Pancreas (tissue), 10 donors: Measurements from ENCODE around the gene HTR4. TPM values are rescaled to one million over a fixed set of nuclear protein-coding genes. Genes with fewer than 3 reads are reported as not detected.
"Not testable (repeated sequence)": the region's sequence is repeated elsewhere in the genome, so short reads cannot be mapped to it uniquely, and the experiment has no call there.

Source experiments
- ATAC-seq, 4 donors: fragments of 200-7000 bp; cut with Tn5 transposase; one replicate each; pipeline versions ENCODE4 v1.8.0 to v1.9.1; 2020; ENCODE audit warnings: mild to moderate bottlenecking in 4 of 4, moderate library complexity in 4 of 4
- DNase-seq, 6 donors: peaks; one replicate each; pipeline ENCODE4 v3.0.0-alpha.2; 2020
- FAIRE-seq: peaks from 2 replicates; lab custom pipeline; 2012; peaks lifted over from hg19 to GRCh38; lab: Jason Lieb, UNC
- H3K27ac ChIP-seq, 4 donors: fragments of 200-600 bp; sonication (generic); 1 replicate in 3 of 4; 2 replicates in 1 of 4; pipeline versions ENCODE4 v1.5.0 to v1.8.0; 2020
- H3K27me3 ChIP-seq, 4 donors: fragments of 200-600 bp; one replicate each; pipeline ENCODE4 v1.8.0; 2021
- H3K36me3 ChIP-seq, 3 donors: fragments of 200-600 bp; sonication (generic) in 1 of 3; one replicate each; pipeline versions ENCODE4 v1.5.0 to v1.8.0; 2020 to 2021
- H3K4me1 ChIP-seq, 3 donors: fragments of 200-600 bp; one replicate each; pipeline ENCODE4 v1.8.0; 2021
- H3K4me3 ChIP-seq, 4 donors: fragments of 200-600 bp; sonication (generic) in 2 of 4; one replicate each; pipeline versions ENCODE4 v1.5.0 to v1.8.0; 2020 to 2021
- H3K9me3 ChIP-seq, 4 donors: fragments of 200-600 bp; one replicate each; pipeline ENCODE4 v1.8.0; 2021
- WGBS, 2 donors: extraction: QIAGEN DNeasy Blood & Tissue Kit; methylation state at CpG; one replicate each; pipeline ENCODE4 v1.1.7; 2013; 5-methylcytosine and 5-hydroxymethylcytosine counted together
- intact Hi-C, 3 donors: fragments of 100-400 bp; cut with DNase I; formaldehyde crosslinking; loops; one replicate each; pipeline versions ENCODE4 v1.11.1 to v1.14.2; 2022
- polyA plus RNA-seq, 2 donors: library from polyadenylated mRNA; stranded (reverse); fragments of 200-250 nt; gene quantifications; one replicate each; pipeline ENCODE4 v1.2.3, GENCODE V29; 2013
- total RNA-seq, 6 donors: library from RNA; stranded (reverse); fragmentation: NEBNext Ultra II Directional in 4 of 6; extraction: Animal tissue kit (Norgen Biotek cat#: 25700) in 4 of 6; gene quantifications; one replicate each; pipeline versions ENCODE4 v1.2.1 to v1.2.4, GENCODE V29; 2021 to 2023
- TF ChIP-seq, protein P1 (sequence below), 4 donors: fragments of 200-600 bp; sonication (generic) in 3 of 4; IDR thresholded peaks; one replicate each; pipeline versions ENCODE4 v1.5.0 to v1.8.0; 2021; ENCODE audit warnings: antibody characterized with exemption in 4 of 4
- donor health status: healthy with polysubstance abuse.
- donor health status: DM: no; HTN: no; CAD: no; lungs with moderate emphysema.
- donor health status: DM: no; HTN: no; CAD: no.
- donor health status: control.
- donor health status: control.
- donor health status: Bipolar disorder and iron deficiency.
- donor health status: DM: yes; HTN: yes; CAD: no.
- donor health status: DM: no; HTN: no; CAD: no.
- donor health status: DM: no; HTN: no; CAD: no.
- donor health status: DM: yes; HTN: yes; CAD: no.

The HTR4 gene
- total and polyA plus RNA-seq, 8 donors, result not detected

DNA sequence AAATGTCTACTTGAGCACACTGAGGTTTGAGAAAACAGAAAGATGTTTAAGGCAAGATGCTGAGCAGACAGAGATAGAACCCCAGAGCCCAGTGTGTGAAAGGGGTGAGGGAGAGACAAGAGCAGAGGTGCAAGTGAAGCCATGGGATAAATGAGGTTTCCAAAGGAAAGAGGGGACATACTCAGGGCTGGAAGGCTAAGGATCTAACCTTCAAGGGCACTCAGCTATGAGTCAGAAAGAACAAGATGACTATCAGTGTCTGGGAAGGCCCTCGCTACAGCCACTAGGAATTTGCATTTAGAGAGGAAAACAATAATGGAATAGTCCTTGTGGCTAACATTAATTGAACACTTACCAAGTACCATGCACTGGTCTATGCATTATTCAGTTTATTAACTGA, 113.7 kb downstream of the HTR4 start:
- WGBS, 2 donors, result 88 to 94% methylated on average over 1 of the region's 1 CpG
- ATAC-seq (no peak), FAIRE-seq (no peak)

DNA sequence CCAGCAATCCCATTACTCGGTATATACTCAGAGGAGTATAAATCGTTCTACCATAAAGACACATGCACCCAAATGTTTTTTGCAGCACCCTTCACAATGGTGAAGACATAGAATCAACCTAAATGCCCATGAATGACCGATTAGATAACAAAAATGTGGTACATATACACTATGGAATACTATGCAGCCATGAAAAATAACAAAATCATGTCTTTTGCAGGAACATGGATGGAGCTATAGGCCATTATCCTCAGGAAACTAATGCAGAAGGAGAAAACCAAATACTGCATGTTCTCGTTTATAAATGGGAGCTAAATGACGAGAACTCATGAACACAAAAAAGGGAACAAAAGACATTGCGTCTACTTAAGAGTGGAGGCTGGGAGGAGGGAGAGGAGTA, 114.5 kb downstream of the HTR4 start:
- Histone ChIP-seq H3K36me3 (no peaks in the 10 kb centered on the region), H3K27ac (no peak overlapping the region), H3K4me3 (no peak overlapping the region), H3K9me3 (no peaks in the 10 kb centered on the region), H3K27me3 (no peaks in the 10 kb centered on the region), H3K4me1 (no peaks in the 10 kb centered on the region)
- TF ChIP-seq, protein P1, sequence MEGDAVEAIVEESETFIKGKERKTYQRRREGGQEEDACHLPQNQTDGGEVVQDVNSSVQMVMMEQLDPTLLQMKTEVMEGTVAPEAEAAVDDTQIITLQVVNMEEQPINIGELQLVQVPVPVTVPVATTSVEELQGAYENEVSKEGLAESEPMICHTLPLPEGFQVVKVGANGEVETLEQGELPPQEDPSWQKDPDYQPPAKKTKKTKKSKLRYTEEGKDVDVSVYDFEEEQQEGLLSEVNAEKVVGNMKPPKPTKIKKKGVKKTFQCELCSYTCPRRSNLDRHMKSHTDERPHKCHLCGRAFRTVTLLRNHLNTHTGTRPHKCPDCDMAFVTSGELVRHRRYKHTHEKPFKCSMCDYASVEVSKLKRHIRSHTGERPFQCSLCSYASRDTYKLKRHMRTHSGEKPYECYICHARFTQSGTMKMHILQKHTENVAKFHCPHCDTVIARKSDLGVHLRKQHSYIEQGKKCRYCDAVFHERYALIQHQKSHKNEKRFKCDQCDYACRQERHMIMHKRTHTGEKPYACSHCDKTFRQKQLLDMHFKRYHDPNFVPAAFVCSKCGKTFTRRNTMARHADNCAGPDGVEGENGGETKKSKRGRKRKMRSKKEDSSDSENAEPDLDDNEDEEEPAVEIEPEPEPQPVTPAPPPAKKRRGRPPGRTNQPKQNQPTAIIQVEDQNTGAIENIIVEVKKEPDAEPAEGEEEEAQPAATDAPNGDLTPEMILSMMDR (IDR thresholded peaks at IDR 0.05), result no peak
- intact Hi-C loops, result no loop called here
- DNase-seq, result no peak
- WGBS, 2 donors, result 85 to 90% methylated on average over 6 of the region's 6 CpGs
- FAIRE-seq, result no peak
- ATAC-seq, result no peak

More for the DNA sequence above, 113.7 kb downstream of the HTR4 start:
- TF ChIP-seq, protein P1 (IDR thresholded peaks at IDR 0.05), result no peak
- no peaks in the 10 kb centered on the region for H3K4me1 ChIP-seq
- no peak for DNase-seq
- H3K27ac ChIP-seq, result no peak overlapping the region
- H3K4me3 ChIP-seq, result no peak overlapping the region
- intact Hi-C loops, result no loop called here
- no peaks in the 10 kb centered on the region for H3K27me3 ChIP-seq
- no peaks in the 10 kb centered on the region for H3K36me3 ChIP-seq
- H3K9me3 ChIP-seq, result no peaks in the 10 kb centered on the region

DNA sequence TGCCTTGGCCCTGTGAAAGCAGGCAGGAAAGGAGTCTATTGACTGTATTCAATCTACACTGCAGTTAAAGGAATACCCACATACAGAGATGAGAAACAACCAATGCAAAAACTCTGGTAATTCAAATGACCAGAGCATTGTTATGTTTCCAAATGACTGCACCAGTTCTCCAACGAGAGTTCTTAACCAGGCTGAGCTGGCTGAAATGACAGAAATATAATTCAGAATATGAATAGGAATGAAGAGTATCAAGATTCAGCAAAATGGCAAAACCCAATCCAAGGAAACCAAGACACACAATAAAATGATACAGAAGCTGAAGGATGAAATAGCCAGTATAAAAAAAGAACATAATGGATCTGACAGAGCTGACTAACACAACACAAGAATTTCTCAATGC, 119.1 kb downstream of the HTR4 start:
- Histone ChIP-seq H3K27ac (no peak overlapping the region), H3K27me3 (no peaks in the 10 kb centered on the region), H3K36me3 (no peaks in the 10 kb centered on the region), H3K9me3 (no peaks in the 10 kb centered on the region), H3K4me1 (no peaks in the 10 kb centered on the region), H3K4me3 (no peak overlapping the region)
- intact Hi-C loops, result no loop called here
- DNase-seq (no peak), ATAC-seq (no peak), FAIRE-seq (no peak)
- WGBS, 2 donors, result 52 to 64% methylated on average over 1 of the region's 1 CpG
- TF ChIP-seq, protein P1 (IDR thresholded peaks at IDR 0.05), result no peak

DNA sequence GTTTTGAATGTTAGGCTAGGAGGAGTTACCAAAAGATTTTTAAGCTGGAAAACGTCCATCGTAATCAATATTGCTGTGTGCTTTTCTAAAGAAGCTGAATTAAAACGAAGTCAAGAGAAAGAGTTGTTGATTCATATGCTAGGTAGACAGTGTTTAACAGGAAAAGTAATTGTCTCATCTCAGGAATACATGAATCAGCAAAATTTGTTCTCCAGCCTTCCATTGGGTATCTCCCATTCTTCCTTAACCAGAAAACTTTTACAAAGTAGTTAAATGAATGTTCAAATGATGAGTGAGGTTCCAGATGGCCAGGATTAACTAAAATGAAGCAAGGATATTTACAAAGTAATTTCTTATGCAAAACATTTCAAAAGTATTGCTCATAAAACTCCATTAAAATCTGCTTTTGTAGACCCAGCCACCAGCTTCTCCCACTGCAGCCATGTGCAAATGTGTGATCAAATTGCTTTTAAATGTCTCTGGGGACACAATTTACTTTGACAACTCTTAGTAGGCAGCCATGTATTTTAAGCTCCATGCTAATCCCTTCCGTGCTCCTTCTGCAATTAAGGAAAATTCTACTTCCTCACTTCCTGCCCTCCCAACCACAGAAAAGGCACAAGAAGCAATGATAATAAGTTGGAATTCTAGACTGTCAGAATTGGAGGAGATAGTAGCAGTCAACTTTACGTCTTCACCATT, 121.2 kb downstream of the HTR4 start:
- intact Hi-C loops, result no loop called here
- no peak overlapping the region for H3K27ac ChIP-seq
- ATAC-seq, result no peak
- H3K4me3 ChIP-seq, result no peak overlapping the region
- DNase-seq, result no peak
- TF ChIP-seq, protein P1 (IDR thresholded peaks at IDR 0.05), result no peak
- H3K27me3 ChIP-seq, result no peaks in the 10 kb centered on the region
- H3K36me3 ChIP-seq, result no peaks in the 10 kb centered on the region
- no peaks in the 10 kb centered on the region for H3K4me1 ChIP-seq
- FAIRE-seq, result no peak
- no peaks in the 10 kb centered on the region for H3K9me3 ChIP-seq
- 64 to 71% methylated on average over 5 of the region's 5 CpGs for WGBS, 2 donors

DNA sequence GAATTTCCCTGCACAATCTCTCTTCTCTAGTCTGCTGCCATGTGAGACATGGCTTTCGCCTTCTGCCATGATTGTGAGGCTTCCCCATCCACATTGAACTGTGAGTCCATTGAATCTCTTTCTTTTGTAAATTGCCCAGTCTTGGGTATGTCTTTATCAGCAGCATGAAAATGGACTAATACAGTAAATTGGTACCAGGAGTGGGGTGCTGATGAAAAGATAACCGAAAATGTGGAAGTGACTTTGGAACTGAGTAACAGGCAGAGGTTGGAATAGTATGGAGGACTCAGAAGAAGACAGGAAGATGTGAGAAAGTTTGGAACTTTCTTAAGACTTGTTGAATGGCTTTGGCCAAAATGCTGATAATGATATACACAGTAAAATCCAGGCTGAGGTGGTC, 124.9 kb downstream of the HTR4 start:
- H3K9me3 ChIP-seq, DNase-seq, FAIRE-seq, ATAC-seq, H3K4me1 ChIP-seq, H3K27ac ChIP-seq, intact Hi-C loops, H3K36me3 ChIP-seq, H3K4me3 ChIP-seq, H3K27me3 ChIP-seq: not testable (repeated sequence)
- 91% methylated on average over 2 of the region's 2 CpGs for WGBS, 2 donors
